ENCODE measurements around the gene HACD4. TPM values are rescaled to one million over a fixed set of nuclear protein-coding genes. Genes with fewer than 3 reads are reported as not detected.

Gene HACD4
- total RNA-seq, 1 experiment from 2014 or later: 1.2 TPM

DNA sequence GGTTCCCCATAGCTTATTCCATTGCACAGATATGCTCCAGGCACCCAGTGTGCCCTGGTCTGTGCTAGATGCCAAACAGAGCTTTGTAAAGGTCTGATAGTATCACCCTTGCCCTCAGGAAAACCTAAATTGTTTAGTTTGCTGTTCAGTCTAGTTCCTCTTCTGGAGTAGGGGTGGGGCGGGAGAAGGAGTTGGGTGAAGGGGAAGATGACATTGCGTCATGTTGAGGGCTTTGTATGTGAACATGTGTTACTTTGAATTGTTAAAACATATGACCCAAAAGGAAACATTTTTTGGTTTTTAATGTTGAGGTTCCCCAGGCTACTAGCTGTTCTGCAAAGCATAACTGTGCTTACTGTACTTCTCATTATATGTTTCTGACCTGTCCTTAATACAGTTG, 40.6 kb downstream of the HACD4 start (continued):
- TF ChIP-seq, protein P1, sequence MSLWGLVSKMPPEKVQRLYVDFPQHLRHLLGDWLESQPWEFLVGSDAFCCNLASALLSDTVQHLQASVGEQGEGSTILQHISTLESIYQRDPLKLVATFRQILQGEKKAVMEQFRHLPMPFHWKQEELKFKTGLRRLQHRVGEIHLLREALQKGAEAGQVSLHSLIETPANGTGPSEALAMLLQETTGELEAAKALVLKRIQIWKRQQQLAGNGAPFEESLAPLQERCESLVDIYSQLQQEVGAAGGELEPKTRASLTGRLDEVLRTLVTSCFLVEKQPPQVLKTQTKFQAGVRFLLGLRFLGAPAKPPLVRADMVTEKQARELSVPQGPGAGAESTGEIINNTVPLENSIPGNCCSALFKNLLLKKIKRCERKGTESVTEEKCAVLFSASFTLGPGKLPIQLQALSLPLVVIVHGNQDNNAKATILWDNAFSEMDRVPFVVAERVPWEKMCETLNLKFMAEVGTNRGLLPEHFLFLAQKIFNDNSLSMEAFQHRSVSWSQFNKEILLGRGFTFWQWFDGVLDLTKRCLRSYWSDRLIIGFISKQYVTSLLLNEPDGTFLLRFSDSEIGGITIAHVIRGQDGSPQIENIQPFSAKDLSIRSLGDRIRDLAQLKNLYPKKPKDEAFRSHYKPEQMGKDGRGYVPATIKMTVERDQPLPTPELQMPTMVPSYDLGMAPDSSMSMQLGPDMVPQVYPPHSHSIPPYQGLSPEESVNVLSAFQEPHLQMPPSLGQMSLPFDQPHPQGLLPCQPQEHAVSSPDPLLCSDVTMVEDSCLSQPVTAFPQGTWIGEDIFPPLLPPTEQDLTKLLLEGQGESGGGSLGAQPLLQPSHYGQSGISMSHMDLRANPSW (CRISPR knock-in tag; conservative IDR thresholded peaks at IDR 0.05; ENCODE audit: low read depth): no peak
- no peak for TF ChIP-seq ZNF416 (CRISPR knock-in tag; IDR thresholded peaks at IDR 0.05)
- TF ChIP-seq, protein P2, sequence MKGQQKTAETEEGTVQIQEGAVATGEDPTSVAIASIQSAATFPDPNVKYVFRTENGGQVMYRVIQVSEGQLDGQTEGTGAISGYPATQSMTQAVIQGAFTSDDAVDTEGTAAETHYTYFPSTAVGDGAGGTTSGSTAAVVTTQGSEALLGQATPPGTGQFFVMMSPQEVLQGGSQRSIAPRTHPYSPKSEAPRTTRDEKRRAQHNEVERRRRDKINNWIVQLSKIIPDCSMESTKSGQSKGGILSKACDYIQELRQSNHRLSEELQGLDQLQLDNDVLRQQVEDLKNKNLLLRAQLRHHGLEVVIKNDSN (CRISPR knock-in tag; IDR thresholded peaks at IDR 0.05): no peak
- TF ChIP-seq, protein P3, sequence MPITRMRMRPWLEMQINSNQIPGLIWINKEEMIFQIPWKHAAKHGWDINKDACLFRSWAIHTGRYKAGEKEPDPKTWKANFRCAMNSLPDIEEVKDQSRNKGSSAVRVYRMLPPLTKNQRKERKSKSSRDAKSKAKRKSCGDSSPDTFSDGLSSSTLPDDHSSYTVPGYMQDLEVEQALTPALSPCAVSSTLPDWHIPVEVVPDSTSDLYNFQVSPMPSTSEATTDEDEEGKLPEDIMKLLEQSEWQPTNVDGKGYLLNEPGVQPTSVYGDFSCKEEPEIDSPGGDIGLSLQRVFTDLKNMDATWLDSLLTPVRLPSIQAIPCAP (CRISPR knock-in tag; IDR thresholded peaks at IDR 0.05): no peak
- no peak for TF ChIP-seq GABPB1 (CRISPR knock-in tag; IDR thresholded peaks at IDR 0.05)
- TF ChIP-seq ZNF671 (CRISPR knock-in tag; IDR thresholded peaks at IDR 0.05): no peak
- TF ChIP-seq ZBTB21 (CRISPR knock-in tag; IDR thresholded peaks at IDR 0.05; ENCODE audit: borderline replicate concordance): no peak
- TF ChIP-seq, protein P4, sequence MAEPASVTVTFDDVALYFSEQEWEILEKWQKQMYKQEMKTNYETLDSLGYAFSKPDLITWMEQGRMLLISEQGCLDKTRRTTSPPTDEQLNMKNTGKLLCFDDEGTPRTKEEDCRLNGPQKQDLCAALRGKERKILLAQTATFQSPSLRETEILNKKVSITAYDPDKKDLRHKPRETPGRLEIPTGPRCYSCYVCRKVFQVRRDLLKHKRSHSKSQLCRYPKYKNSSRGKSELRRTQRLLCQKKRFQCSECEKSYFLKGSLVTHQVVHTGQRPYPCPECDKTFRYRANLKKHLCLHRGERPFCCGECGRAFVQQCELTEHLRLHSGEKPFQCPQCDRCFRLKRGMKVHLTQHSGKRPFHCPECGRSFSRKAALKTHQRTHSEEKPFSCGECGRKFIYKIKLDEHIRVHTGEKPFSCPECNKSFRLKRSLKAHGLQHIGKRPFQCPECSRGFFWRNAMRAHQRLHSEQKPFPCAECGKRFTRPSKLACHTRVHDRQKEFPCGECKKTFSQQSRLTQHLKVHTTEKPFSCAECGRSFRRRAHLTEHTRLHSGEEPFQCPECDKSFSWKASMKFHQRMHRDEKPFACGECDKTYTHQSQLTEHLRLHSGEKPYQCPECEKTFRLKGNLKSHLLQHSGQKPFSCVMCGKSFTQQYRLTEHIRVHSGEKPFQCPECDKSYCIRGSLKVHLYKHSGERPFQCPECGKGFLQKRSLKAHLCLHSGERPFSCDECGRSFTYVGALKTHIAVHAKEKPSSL (CRISPR knock-in tag; conservative IDR thresholded peaks at IDR 0.05): no peak

DNA sequence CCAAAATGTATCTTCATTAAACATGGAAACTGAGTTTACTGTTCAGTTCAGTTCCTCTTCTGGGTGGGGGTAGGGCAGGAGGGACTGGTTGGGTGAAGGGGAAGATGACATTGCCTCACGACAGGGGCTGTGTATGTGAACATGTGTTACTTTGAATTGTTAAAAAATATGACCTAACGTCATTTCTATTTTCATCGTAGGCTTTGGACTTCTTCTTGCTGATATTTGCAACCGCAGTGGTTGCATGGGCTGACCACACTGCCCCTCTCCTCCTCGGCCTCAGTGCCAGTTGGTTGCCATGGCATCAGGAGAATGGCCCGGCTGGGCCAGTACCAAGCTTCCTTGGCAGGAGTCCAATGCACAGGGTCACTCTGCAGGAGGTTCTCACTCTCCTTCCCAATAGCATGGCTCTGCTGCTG, 41.5 kb downstream of the HACD4 start:
- DNase-seq (ENCODE audit: low spot score) (no peak), ATAC-seq (no peak)
- ChIA-PET CTCF (no interaction called here), POLR2A (no interaction called here)
- Mint-ChIP-seq H3K9me3 (no peaks in the 10 kb centered on the region), H3K27me3 (ENCODE audit: low read depth) (no peaks in the 10 kb centered on the region), H3K36me3 (peaks cover 24% of the 10 kb centered on the region), H3K4me1 (peaks cover 15% of the 10 kb centered on the region), H3K4me3 (no peak overlapping the region), H3K27ac (no peak overlapping the region)
- TF ChIP-seq ZNF121 (CRISPR knock-in tag; IDR thresholded peaks at IDR 0.05) (no peak), GRHL2 (CRISPR knock-in tag; IDR thresholded peaks at IDR 0.05; ENCODE audit: insufficient replicate concordance, severe bottlenecking) (no peak), ESRRA (CRISPR knock-in tag; IDR thresholded peaks at IDR 0.05; ENCODE audit: borderline replicate concordance) (no peak), RORB (CRISPR knock-in tag; IDR thresholded peaks at IDR 0.05) (no peak), TCF7 (CRISPR knock-in tag; IDR thresholded peaks at IDR 0.05; ENCODE audit: low read depth) (no peak), ZNF423 (CRISPR knock-in tag; IDR thresholded peaks at IDR 0.05) (no peak), ZNF416 (CRISPR knock-in tag; IDR thresholded peaks at IDR 0.05) (no peak), CREB1 (CRISPR knock-in tag; IDR thresholded peaks at IDR 0.05) (no peak), OVOL2 (CRISPR knock-in tag; IDR thresholded peaks at IDR 0.05; ENCODE audit: borderline replicate concordance) (no peak)
- TF ChIP-seq, protein P5, sequence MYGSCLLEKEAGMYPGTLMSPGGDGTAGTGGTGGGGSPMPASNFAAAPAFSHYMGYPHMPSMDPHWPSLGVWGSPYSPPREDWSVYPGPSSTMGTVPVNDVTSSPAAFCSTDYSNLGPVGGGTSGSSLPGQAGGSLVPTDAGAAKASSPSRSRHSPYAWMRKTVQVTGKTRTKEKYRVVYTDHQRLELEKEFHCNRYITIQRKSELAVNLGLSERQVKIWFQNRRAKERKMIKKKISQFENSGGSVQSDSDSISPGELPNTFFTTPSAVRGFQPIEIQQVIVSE (CRISPR knock-in tag; IDR thresholded peaks at IDR 0.05; ENCODE audit: borderline replicate concordance): no peak
- TF ChIP-seq, protein P6, sequence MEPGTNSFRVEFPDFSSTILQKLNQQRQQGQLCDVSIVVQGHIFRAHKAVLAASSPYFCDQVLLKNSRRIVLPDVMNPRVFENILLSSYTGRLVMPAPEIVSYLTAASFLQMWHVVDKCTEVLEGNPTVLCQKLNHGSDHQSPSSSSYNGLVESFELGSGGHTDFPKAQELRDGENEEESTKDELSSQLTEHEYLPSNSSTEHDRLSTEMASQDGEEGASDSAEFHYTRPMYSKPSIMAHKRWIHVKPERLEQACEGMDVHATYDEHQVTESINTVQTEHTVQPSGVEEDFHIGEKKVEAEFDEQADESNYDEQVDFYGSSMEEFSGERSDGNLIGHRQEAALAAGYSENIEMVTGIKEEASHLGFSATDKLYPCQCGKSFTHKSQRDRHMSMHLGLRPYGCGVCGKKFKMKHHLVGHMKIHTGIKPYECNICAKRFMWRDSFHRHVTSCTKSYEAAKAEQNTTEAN (CRISPR knock-in tag; IDR thresholded peaks at IDR 0.05): no peak
- TF ChIP-seq, protein P7, sequence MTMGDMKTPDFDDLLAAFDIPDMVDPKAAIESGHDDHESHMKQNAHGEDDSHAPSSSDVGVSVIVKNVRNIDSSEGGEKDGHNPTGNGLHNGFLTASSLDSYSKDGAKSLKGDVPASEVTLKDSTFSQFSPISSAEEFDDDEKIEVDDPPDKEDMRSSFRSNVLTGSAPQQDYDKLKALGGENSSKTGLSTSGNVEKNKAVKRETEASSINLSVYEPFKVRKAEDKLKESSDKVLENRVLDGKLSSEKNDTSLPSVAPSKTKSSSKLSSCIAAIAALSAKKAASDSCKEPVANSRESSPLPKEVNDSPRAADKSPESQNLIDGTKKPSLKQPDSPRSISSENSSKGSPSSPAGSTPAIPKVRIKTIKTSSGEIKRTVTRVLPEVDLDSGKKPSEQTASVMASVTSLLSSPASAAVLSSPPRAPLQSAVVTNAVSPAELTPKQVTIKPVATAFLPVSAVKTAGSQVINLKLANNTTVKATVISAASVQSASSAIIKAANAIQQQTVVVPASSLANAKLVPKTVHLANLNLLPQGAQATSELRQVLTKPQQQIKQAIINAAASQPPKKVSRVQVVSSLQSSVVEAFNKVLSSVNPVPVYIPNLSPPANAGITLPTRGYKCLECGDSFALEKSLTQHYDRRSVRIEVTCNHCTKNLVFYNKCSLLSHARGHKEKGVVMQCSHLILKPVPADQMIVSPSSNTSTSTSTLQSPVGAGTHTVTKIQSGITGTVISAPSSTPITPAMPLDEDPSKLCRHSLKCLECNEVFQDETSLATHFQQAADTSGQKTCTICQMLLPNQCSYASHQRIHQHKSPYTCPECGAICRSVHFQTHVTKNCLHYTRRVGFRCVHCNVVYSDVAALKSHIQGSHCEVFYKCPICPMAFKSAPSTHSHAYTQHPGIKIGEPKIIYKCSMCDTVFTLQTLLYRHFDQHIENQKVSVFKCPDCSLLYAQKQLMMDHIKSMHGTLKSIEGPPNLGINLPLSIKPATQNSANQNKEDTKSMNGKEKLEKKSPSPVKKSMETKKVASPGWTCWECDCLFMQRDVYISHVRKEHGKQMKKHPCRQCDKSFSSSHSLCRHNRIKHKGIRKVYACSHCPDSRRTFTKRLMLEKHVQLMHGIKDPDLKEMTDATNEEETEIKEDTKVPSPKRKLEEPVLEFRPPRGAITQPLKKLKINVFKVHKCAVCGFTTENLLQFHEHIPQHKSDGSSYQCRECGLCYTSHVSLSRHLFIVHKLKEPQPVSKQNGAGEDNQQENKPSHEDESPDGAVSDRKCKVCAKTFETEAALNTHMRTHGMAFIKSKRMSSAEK (CRISPR knock-in tag; IDR thresholded peaks at IDR 0.05; ENCODE audit: borderline replicate concordance): no peak
- TF ChIP-seq, protein P8, sequence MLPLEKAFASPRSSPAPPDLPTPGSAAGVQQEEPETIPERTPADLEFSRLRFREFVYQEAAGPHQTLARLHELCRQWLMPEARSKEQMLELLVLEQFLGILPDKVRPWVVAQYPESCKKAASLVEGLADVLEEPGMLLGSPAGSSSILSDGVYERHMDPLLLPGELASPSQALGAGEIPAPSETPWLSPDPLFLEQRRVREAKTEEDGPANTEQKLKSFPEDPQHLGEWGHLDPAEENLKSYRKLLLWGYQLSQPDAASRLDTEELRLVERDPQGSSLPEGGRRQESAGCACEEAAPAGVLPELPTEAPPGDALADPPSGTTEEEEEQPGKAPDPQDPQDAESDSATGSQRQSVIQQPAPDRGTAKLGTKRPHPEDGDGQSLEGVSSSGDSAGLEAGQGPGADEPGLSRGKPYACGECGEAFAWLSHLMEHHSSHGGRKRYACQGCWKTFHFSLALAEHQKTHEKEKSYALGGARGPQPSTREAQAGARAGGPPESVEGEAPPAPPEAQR (CRISPR knock-in tag; IDR thresholded peaks at IDR 0.05): no peak
- TF ChIP-seq, protein P9, sequence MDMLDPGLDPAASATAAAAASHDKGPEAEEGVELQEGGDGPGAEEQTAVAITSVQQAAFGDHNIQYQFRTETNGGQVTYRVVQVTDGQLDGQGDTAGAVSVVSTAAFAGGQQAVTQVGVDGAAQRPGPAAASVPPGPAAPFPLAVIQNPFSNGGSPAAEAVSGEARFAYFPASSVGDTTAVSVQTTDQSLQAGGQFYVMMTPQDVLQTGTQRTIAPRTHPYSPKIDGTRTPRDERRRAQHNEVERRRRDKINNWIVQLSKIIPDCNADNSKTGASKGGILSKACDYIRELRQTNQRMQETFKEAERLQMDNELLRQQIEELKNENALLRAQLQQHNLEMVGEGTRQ (CRISPR knock-in tag; IDR thresholded peaks at IDR 0.05): no peak

All from WTC11 (cell line).